Endometrium (tissue), 2 donors: ENCODE results near the gene DOK7.

ENCODE experiments used
- FAIRE-seq: peaks from 2 replicates; lab custom pipeline; 2012; peaks lifted over from hg19 to GRCh38; lab: Jason Lieb, UNC
- donor health status: control.
- donor health status: control.

Gene DOK7

GRCh38 chr4:3489451-3489962, 26.4 kb downstream of the DOK7 start:
- no peak for FAIRE-seq

GRCh38 chr4:3491681-3492405, 28.7 kb downstream of the DOK7 start:
- no peak for FAIRE-seq

GRCh38 chr4:3492741-3493719, 29.9 kb downstream of the DOK7 start:
- no peak for FAIRE-seq

GRCh38 chr4:3493720-3494461, 30.8 kb downstream of the DOK7 start:
- FAIRE-seq: no peak

GRCh38 chr4:3494462-3494871, 31.4 kb downstream of the DOK7 start:
- no peak for FAIRE-seq

- FAIRE-seq: no peak
These were observed 32.3 kb downstream of the DOK7 start for GRCh38 chr4:3495204-3495975.

GRCh38 chr4:3496021-3496420, 32.9 kb downstream of the DOK7 start:
- no peak for FAIRE-seq

GRCh38 chr4:3497095-3497494, 34.0 kb downstream of the DOK7 start:
- no peak for FAIRE-seq

GRCh38 chr4:3497523-3498389, 34.6 kb downstream of the DOK7 start:
- no peak for FAIRE-seq

GRCh38 chr4:3498407-3498806, 35.3 kb downstream of the DOK7 start:
- no peak for FAIRE-seq

GRCh38 chr4:3498901-3499510, 35.9 kb downstream of the DOK7 start:
- no peak for FAIRE-seq

GRCh38 chr4:3499710-3500109, 36.6 kb downstream of the DOK7 start:
- no peak for FAIRE-seq

- FAIRE-seq: no peak
These were observed 37.0 kb downstream of the DOK7 start for GRCh38 chr4:3500111-3500510.

GRCh38 chr4:3500634-3501101, 37.6 kb downstream of the DOK7 start:
- no peak for FAIRE-seq

GRCh38 chr4:3501126-3501824, 38.2 kb downstream of the DOK7 start:
- no peak for FAIRE-seq

GRCh38 chr4:3501825-3502425, 38.8 kb downstream of the DOK7 start:
- FAIRE-seq: no peak

GRCh38 chr4:3502941-3503936, 40.1 kb downstream of the DOK7 start:
- no peak for FAIRE-seq

GRCh38 chr4:3505231-3505630, 42.1 kb downstream of the DOK7 start:
- no peak for FAIRE-seq
